ENCODE measurements around the gene ZNF550. TPM values are rescaled to one million over a fixed set of nuclear protein-coding genes. Genes with fewer than 3 reads are reported as not detected.

ZNF550 gene
- total and polyA plus RNA-seq, 2 of the 13 experiments (the other 11 are each of a cell fraction or from before 2014, with no cell fraction given), result 8.6 to 9.1 TPM

DNA sequence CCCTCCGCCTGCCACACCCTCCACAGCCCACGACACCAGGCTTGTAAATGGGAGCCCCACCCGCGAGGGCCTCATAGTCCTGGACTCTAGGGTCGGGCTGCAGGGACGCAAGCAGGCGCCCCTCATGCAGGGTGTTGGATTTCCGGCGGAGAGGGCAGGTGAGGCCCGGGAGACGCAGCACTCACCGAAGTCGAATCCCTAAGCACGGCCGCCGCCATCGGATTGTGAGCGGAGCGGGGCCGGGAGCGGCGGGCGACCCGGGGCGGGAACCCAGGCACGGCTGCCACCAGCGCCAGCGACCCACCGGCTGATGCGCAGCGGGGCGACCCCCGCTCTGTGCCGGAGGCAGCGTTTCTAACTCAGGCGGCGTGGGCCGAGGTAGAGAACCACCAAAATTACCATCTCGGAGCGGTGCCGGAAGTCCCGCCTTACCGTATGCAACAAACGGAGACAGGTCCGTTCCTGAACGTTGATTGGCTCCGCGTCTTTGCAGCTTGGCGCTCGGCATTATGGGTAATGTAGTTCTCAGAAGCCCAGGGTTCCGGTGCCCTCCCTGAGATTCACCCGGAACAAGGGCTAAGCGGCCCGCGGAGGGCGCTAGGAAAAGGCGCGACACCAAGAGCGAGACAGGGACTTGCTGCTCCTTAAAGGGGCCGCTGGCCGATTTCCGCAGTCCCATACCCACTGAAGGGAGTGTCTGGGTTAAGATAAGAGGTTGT, 19.0 kb upstream of the ZNF550 start, which contains the start of gene ZNF416 (continued):
- TF ChIP-seq, protein P1, sequence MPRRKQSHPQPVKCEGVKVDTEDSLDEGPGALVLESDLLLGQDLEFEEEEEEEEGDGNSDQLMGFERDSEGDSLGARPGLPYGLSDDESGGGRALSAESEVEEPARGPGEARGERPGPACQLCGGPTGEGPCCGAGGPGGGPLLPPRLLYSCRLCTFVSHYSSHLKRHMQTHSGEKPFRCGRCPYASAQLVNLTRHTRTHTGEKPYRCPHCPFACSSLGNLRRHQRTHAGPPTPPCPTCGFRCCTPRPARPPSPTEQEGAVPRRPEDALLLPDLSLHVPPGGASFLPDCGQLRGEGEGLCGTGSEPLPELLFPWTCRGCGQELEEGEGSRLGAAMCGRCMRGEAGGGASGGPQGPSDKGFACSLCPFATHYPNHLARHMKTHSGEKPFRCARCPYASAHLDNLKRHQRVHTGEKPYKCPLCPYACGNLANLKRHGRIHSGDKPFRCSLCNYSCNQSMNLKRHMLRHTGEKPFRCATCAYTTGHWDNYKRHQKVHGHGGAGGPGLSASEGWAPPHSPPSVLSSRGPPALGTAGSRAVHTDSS (CRISPR knock-in tag; conservative IDR thresholded peaks at IDR 0.05), result no peak
- TF ChIP-seq THAP11 (CRISPR knock-in tag; IDR thresholded peaks at IDR 0.05) (peak; percentile 100), POLR2AphosphoS2 (IDR thresholded peaks at IDR 0.05; ENCODE audit: low read depth, low read length) (no peak), TEAD3 (CRISPR knock-in tag; optimal IDR thresholded peaks at IDR 0.05; ENCODE audit: borderline replicate concordance) (peak; percentile 50), KDM1A (CRISPR knock-in tag; IDR thresholded peaks at IDR 0.05) (no peak), ZNF616 (CRISPR knock-in tag; IDR thresholded peaks at IDR 0.05; ENCODE audit: low read depth) (no peak), NR2F6 (IDR thresholded peaks at IDR 0.05) (no peak), NR2F6 (CRISPR knock-in tag; IDR thresholded peaks at IDR 0.05) (0 out of 2 replicates have a peak, but pooled peaks have one; percentile 18), ZNF563 (CRISPR knock-in tag; IDR thresholded peaks at IDR 0.05) (no peak), ZNF841 (CRISPR knock-in tag; IDR thresholded peaks at IDR 0.05; ENCODE audit: borderline replicate concordance) (no peak), ZFP36 (IDR thresholded peaks at IDR 0.05; ENCODE audit: borderline replicate concordance, low read depth, low read length, partially characterized antibody) (peak; percentile 73), FOXK2 (IDR thresholded peaks at IDR 0.05) (no peak), ZNF678 (CRISPR knock-in tag; IDR thresholded peaks at IDR 0.05) (0 out of 2 replicates have a peak, but pooled peaks have one; percentile 66)
- TF ChIP-seq, protein P2, sequence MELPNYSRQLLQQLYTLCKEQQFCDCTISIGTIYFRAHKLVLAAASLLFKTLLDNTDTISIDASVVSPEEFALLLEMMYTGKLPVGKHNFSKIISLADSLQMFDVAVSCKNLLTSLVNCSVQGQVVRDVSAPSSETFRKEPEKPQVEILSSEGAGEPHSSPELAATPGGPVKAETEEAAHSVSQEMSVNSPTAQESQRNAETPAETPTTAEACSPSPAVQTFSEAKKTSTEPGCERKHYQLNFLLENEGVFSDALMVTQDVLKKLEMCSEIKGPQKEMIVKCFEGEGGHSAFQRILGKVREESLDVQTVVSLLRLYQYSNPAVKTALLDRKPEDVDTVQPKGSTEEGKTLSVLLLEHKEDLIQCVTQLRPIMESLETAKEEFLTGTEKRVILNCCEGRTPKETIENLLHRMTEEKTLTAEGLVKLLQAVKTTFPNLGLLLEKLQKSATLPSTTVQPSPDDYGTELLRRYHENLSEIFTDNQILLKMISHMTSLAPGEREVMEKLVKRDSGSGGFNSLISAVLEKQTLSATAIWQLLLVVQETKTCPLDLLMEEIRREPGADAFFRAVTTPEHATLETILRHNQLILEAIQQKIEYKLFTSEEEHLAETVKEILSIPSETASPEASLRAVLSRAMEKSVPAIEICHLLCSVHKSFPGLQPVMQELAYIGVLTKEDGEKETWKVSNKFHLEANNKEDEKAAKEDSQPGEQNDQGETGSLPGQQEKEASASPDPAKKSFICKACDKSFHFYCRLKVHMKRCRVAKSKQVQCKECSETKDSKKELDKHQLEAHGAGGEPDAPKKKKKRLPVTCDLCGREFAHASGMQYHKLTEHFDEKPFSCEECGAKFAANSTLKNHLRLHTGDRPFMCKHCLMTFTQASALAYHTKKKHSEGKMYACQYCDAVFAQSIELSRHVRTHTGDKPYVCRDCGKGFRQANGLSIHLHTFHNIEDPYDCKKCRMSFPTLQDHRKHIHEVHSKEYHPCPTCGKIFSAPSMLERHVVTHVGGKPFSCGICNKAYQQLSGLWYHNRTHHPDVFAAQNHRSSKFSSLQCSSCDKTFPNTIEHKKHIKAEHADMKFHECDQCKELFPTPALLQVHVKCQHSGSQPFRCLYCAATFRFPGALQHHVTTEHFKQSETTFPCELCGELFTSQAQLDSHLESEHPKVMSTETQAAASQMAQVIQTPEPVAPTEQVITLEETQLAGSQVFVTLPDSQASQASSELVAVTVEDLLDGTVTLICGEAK (IDR thresholded peaks at IDR 0.05), result peak; percentile 50; the same call in 1 of the 2 replicates
- TF ChIP-seq, protein P2 (CRISPR knock-in tag; IDR thresholded peaks at IDR 0.05), result no peak

Measured in HepG2 (cell line).